22Rv1 (cell line): ENCODE measurements around the gene DPT.

ENCODE experiments used
- CTCF ChIP-seq: fragments of 450-650 bp; IDR thresholded peaks from 2 replicates; pipeline ENCODE4 v1.5.1; 2017; ENCODE audit warnings: mild to moderate bottlenecking
- ZFX ChIP-seq: fragments of 450-650 bp; IDR thresholded peaks from 2 replicates; pipeline ENCODE4 v1.6.1; 2017; ENCODE audit warnings: antibody characterized with exemption, borderline replicate concordance

- TF ChIP-seq CTCF = no peak
- no peak for TF ChIP-seq ZFX
These were observed 57.2 kb downstream of the DPT start for GRCh38 chr1:168671782-168672181.
